ENCODE measurements around the gene TMOD3.

TMOD3 gene

DNA sequence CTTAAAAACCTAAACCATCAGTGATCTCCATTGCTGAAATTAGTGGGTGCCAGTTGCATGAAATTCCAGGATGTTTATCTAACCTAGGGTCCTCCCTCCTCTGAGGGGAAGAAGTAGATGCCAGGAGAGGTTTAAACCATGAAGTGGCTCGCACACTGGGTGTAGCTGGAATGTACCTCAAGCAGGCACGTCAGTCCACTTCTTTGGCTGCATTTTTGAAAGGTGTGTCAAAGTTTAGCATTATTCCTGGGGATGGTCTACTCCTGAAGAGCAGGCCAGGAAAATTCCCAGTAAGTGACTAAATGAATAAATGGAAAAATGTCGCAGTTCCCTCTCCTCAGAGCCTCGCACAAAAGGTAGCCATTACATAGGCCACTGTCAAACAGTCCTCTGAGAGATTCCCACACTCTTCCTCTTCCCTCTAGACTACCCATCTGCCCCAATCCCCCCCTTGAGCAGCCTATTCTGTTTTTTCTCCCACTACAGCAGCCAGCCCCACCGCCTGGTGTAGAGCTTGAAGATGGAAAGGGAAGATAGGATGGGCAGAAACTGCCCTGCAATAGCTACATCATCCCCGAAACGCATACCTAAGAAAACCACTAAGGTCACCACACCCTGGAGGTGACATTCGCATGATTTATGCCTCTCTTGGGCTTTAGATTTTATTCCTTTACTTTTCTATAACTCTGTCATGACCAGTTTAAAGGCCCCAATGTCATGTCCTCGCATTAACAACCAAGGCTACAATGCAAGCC, 655 bp upstream of the TMOD3 start:
- no peak for DNase-seq

GRCh38 chr15:51830276-51830806, 888 bp downstream of the TMOD3 start:
- no peak for DNase-seq

GRCh38 chr15:51833772-51834171, 4.3 kb downstream of the TMOD3 start:
- DNase-seq = no peak

GRCh38 chr15:51837792-51838251, 8.4 kb downstream of the TMOD3 start:
- no peak for DNase-seq

- DNase-seq = no peak
Measured at GRCh38 chr15:51838270-51838669, 8.8 kb downstream of the TMOD3 start.

- no peak for DNase-seq
Measured at GRCh38 chr15:51840692-51841091, 11.2 kb downstream of the TMOD3 start.

GRCh38 chr15:51841406-51842040, 12.1 kb downstream of the TMOD3 start:
- DNase-seq = no peak

DNA sequence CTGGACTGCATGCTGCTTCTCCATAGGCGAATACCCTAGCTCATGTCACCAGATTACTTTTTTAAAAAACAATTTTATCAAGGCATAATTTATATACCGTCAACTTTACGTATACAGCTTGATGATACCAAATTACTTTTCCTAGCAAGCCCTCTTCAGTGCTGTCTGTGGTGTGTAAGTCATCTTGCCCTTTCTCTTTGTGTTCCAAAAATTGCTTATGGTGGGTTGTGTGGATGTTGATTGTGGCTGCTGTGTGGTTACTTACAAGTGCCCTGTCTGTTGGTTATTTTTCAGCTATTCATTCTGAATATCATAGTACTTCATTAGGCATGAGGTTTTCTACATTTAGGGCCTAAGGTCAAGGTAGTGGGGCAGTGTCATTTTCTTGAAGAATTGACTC, 12.8 kb downstream of the TMOD3 start:
- DNase-seq = no peak

- peak in 1 of 2 donors; percentile 21 for DNase-seq
Measured at GRCh38 chr15:51842852-51843737, 13.6 kb downstream of the TMOD3 start.

DNA sequence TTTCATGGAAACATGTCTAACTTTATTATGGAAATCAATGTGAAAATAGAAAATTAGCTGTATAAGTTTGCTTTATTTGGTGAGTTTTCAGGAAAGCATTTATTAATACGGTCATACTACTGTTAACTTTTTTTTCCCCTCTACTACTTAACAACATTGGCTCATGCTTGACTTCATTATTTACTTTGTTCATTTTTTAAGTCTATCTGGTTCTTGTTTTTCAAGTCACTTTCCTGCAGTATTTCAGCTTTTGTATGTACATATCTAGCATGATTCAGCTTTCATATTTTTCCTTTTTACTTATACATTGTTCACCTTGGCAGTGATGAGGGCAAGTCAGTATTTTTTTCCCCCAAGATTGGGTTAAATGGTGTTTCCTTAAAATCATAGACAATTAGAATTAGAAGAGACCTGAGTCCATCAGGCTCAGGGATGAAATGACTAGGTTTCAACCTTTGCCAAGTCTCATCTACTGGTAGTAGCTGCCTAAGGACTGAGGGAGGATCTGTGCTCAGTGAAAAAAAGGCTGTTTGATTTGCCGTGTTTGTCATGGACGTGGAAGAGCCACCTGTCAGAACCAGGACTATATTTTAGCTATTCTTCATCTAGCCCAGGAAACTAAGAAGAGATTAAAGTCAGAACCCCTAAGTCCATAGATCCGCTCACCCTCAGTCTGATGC, 15.4 kb downstream of the TMOD3 start:
- DNase-seq = no peak

- no peak for DNase-seq
Measured at GRCh38 chr15:51846066-51846462, 16.6 kb downstream of the TMOD3 start.

- DNase-seq = no peak
Measured at GRCh38 chr15:51846463-51847230, 17.2 kb downstream of the TMOD3 start.

DNA sequence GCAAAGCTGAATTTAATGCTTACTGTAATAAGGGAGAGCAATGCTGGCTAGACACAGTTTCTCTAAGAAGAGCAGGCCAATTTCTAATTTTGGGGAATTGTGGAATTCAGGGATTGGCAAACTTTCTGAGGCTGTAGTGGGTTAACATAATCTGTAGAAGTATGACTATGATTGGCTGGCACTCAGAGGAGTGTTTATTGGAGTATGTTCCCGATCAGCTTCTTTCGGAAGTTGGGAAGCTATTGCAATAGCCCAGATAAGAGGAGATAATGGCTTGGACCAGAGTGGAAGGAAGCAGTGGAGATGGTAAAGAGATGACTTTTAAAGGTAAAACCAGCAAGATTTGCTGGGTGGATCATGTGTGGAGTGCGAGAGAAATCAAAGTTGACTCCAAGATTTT, 19.4 kb downstream of the TMOD3 start:
- DNase-seq = no peak

GRCh38 chr15:51849860-51850259, 20.4 kb downstream of the TMOD3 start:
- DNase-seq = no peak

GRCh38 chr15:51853998-51854397, 24.5 kb downstream of the TMOD3 start:
- DNase-seq = no peak

DNA sequence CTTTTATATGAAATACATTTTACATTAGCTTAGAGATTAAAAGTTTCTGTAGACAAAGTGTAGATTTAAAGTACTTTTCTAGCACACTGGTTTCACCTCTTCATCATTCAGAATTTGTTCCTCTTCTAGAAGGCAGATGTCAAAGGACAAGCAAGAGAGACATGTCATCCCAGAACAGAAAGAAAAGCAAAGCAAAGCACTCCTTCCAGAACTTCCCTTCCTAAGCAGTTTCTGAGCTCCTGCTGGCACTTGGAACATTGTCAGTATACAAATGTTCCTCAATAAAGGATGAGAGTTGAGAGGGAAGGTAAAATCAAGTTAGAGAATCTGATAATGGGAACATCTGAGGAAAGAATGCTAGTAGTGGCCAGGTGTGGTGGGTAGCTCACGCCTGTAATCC, 26.2 kb downstream of the TMOD3 start:
- no peak for DNase-seq

GRCh38 chr15:51856714-51857380, 27.4 kb downstream of the TMOD3 start:
- no peak for DNase-seq

DNA sequence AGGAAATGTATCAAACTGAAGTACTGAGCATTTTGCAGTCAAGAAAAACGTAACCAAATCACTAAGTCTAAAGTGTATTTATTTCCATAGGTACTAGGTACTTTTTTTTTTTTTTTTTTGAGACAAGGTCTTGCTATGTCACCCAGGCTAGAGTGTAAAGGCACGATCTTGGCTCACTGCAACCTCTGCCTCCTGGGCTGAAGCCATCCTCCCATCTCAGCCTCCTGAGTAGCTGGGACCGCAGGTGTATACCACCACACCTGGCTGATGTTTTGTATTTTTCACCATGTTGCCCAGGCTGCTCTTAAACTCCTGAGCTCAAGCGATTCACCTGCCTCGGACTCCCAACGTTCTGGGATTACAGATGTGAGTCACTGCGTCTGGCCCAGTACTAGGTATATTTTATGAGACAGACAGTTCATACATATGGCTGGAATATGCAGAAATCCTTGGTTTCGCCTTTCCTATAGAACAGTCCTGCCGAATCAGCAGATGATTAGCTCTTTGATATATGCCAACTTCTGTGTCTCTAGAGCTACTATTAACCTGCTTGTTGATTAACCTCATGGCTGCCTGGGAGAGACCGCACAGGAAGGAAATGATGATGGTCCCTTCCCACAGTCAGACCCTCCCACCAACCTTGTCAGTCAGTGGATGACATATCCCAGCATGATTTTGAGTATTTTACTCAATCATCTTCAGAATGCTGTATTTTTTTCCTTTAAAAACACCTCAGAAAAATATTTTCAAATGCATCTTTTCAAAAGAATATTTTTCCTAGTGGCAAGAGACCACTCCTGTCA, 32.3 kb downstream of the TMOD3 start:
- peak; percentile 61 to 62 for DNase-seq

GRCh38 chr15:51863131-51863530, 33.7 kb downstream of the TMOD3 start:
- no peak for DNase-seq

DNA sequence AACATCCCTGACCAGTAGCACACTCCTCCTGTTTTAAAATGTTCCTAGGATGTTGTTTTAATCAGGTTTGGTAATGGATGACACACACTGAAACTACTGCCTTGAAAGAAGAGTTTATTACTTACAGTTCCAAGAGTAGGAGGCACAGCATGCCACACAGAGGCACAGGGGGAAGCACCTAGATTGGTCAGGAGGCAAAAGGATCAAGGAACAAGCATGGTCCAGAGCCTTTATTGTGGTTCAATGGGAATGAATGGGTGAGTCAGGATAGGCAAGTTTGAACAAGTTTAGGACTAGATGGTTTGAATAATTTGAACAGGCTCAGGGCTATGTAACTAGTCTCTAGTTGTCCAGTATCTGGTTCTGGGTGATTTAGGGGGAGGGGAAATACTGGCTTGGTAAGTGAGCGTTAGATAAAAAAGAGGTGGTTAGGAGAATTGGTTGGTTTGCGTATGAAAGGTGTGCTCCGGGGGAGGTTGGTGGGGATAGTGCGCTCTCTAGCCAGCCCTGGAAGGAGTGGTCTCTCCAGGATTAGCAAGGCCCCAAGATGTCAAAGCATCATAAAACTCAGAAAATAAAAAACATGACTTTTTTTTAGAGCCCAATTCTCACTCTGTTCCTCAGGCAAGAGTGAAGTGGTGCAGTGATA, 35.1 kb downstream of the TMOD3 start:
- DNase-seq = no peak
